ENCODE measurements around the gene SUCO. TPM values are rescaled to one million over a fixed set of nuclear protein-coding genes. Genes with fewer than 3 reads are reported as not detected.

Gene SUCO
- total RNA-seq, 1 experiment from 2014 or later, result 37.7 TPM

GRCh38 chr1:172607145-172607544, 74.2 kb downstream of the SUCO start:
- H4K91ac ChIP-seq (ENCODE audit: insufficient read length, low read depth, low read length), result no peak overlapping the region
- Mint-ChIP-seq H3K4me3 (no peak overlapping the region), H3K4me1 (no peaks in the 10 kb centered on the region), H3K36me3 (ENCODE audit: insufficient read depth in 1 of 3, low read depth in 3 of 3) (peaks cover 9 to 40% (median 31%) of the 10 kb centered on the region in 3 experiments; a peak in 6 of 7 replicates), H3K27ac (no peak overlapping the region; a peak in 1 of 7 replicates), H3K9me3 (no peaks in the 10 kb centered on the region), H3K27me3 (ENCODE audit: low read depth) (no peaks in the 10 kb centered on the region)
- no peak overlapping the region for H2AFZ ChIP-seq (ENCODE audit: low read length)
- no peaks in the 10 kb centered on the region for H3K4me1 ChIP-seq (ENCODE audit: insufficient read depth, low read length)
- no peak overlapping the region for H3K56ac ChIP-seq (ENCODE audit: insufficient read length, low read depth, low read length)
- no peak overlapping the region for H3K4me2 ChIP-seq (ENCODE audit: insufficient read depth, insufficient read length, low read length)
- no peaks in the 10 kb centered on the region for H3K23me2 ChIP-seq (ENCODE audit: insufficient read length, low read depth, low read length, poor library complexity, severe bottlenecking)
- no peak overlapping the region for H2BK5ac ChIP-seq (ENCODE audit: insufficient read length, low read length)
- DNase-seq, result no peak
- no peaks in the 10 kb centered on the region for H4K20me1 ChIP-seq (ENCODE audit: control insufficient read depth, insufficient read depth, insufficient read length)
- no peak overlapping the region for H2BK15ac ChIP-seq (ENCODE audit: low read depth, low read length)
- H3K18ac ChIP-seq (ENCODE audit: insufficient read length, low read depth, low read length), result no peak overlapping the region
- no peak overlapping the region for H3K14ac ChIP-seq (ENCODE audit: insufficient read depth, low read length)
- no peak overlapping the region for H2BK120ac ChIP-seq (ENCODE audit: low read depth, low read length, poor library complexity, severe bottlenecking)
- H2BK20ac ChIP-seq (ENCODE audit: low read depth, low read length, poor library complexity, severe bottlenecking), result no peak overlapping the region
- H3K23ac ChIP-seq (ENCODE audit: insufficient read length, low read depth, low read length), result no peak overlapping the region
- H4K8ac ChIP-seq (replicated peaks; ENCODE audit: insufficient read length, low read depth, low read length), result no peak overlapping the region
- no peaks in the 10 kb centered on the region for H3K79me1 ChIP-seq (ENCODE audit: insufficient read depth, low read depth, low read length, poor library complexity, severe bottlenecking)
- no peaks in the 10 kb centered on the region for H3K79me2 ChIP-seq (ENCODE audit: insufficient read depth, low read length)
- no peak overlapping the region for H3K9ac ChIP-seq (ENCODE audit: extremely low read depth, insufficient read length, low read length)
- no peak overlapping the region for H2BK12ac ChIP-seq (ENCODE audit: insufficient read length, low read depth, low read length)
- H4K5ac ChIP-seq (ENCODE audit: insufficient read length, low read depth, low read length), result no peak overlapping the region
- H2AK5ac ChIP-seq (ENCODE audit: insufficient read length, low read length), result no peak overlapping the region
- H3K4ac ChIP-seq (ENCODE audit: low read depth, low read length), result no peak overlapping the region
- no peak overlapping the region for H3K27ac ChIP-seq (ENCODE audit: insufficient read length, low read depth, low read length)
- no peak overlapping the region for H3T11ph ChIP-seq (ENCODE audit: low read length)
- H3K9me3 ChIP-seq (ENCODE audit: control insufficient read depth, low read depth, low read length), result no peaks in the 10 kb centered on the region
- no peaks in the 10 kb centered on the region for H3K27me3 ChIP-seq (ENCODE audit: insufficient read depth, low read length)
- TF ChIP-seq CTCF (conservative IDR thresholded peaks at IDR 0.05), result no peak

Data from H9 (cell line).